Stimulated activated CD4-positive, alpha-beta T cell treated with anti-CD3 and anti-CD28 coated beads, Interleukin-2, amount 100 ng/mL, for 4 hours (primary cell): ENCODE measurements around the gene CHST10.
"Not testable (repeated sequence)": the region's sequence is repeated elsewhere in the genome, so short reads cannot be mapped to it uniquely, and the experiment has no call there.

ENCODE experiments used
- DNase-seq: peaks from one replicate; pipeline ENCODE4 v3.0.0-alpha.2; 2020; ENCODE audit warnings: low read depth

The CHST10 gene, protein sequence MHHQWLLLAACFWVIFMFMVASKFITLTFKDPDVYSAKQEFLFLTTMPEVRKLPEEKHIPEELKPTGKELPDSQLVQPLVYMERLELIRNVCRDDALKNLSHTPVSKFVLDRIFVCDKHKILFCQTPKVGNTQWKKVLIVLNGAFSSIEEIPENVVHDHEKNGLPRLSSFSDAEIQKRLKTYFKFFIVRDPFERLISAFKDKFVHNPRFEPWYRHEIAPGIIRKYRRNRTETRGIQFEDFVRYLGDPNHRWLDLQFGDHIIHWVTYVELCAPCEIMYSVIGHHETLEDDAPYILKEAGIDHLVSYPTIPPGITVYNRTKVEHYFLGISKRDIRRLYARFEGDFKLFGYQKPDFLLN

GRCh38 chr2:100416935-100417710 lies at the start of gene CHST10:
CHST10 (minus strand) TSS chr2:100417668; CDS start chr2:100406675, 10,993 bp downstream.
- DNase-seq: peak; percentile 48

- DNase-seq: no peak
These were observed 43.5 kb upstream of the CHST10 start for GRCh38 chr2:100460904-100461530.

DNA sequence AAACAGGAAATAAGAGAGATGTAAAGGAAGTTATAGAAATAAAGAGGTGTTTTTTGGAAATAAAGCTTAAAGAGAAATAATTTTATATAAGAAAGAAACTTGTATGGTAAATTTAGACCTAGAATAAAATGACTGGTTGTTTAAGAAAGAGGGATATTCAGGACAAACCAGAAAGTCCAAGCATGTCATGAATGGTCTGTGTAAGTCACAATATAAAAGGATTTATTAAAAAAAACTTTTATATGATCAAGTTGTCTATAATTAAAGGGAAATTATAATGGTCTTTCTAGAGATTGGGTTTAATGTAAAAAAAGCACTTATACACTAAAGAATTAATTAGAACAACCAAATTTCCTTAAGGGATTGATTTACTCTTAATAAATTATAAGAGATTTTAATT lies 38.9 kb upstream of the CHST10 start:
- DNase-seq: not testable (repeated sequence)

- DNase-seq: no peak
These were observed 36.4 kb upstream of the CHST10 start for GRCh38 chr2:100453853-100454252.

DNA sequence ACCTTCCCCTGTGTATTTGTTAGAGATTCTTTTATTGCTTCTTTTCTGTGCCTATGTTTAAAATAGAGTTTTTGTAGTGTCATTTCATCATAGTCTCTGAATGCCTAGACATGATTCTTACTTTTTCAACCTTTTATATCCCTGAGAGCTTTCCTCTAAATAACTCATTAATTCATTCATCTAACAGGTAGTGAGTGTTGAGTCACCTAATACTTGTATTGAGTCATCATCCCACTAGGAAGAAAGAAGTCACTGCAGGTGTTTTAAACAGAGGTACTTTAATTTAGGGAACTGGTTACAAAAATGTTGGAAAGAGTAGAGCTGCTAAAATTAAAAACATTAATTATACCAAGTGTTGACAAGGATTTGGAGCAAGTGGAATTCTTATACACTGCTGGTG lies 34.3 kb upstream of the CHST10 start:
- DNase-seq: no peak

DNA sequence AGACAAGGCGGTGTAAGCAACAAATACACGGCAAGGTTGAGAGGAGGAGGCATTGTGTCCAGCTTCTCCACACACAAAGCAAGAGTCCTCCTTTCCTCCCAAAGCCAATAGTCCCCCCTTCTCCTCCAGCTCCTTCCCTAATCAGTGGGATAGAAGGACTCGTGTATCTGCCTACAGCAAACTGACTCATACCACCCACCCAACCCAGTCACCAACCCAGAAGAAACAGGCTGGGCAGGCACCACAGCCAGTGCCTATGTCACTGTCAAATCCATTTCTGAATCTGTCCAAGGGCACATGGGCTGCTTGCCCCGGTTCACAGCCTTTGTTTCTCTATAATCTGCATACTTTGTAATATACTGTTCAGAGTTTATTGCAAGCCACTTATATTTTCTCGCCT lies 33.6 kb upstream of the CHST10 start:
- no peak for DNase-seq

DNA sequence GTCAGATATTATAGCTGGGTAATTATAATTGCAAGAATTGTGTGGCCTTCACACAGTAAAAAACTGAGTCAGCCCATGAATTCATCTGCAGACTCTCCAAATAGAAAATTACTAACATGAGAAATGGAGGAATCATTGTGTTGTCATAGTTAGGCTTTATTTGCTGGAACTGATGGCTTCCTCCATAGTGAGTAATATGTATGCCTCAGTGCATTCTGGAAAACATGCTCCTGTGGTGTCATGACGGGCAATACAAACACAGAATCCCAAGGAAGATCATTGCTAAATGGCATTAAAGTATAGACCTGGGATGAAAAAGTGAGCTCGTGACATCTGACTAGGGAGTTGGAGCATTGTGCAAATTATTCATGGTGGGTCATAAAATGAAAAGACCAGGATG lies 29.2 kb upstream of the CHST10 start:
- DNase-seq: no peak

GRCh38 chr2:100437751-100438150 lies 20.3 kb upstream of the CHST10 start:
- no peak for DNase-seq

DNA sequence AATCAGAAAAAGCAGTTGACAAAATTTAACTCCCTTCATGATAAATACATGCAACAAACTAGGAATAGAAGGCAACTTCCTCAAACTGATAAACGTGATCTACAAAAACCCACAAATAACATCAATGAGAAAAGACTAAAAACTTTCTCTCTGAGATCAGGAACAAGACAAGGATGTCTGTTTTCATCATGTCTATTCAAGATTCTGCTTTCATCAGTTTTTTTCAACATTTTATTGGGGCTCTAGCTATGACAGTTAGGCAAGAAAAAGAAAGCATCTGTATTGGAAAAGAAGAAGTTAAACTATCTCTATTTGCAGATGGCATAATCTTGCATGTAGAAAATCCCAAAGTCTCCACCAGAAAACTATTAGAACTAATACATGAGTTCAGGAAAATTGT lies 12.3 kb upstream of the CHST10 start:
- no peak for DNase-seq

- peak; percentile 49 for DNase-seq
These were observed 10.3 kb upstream of the CHST10 start for GRCh38 chr2:100427627-100428258.

DNA sequence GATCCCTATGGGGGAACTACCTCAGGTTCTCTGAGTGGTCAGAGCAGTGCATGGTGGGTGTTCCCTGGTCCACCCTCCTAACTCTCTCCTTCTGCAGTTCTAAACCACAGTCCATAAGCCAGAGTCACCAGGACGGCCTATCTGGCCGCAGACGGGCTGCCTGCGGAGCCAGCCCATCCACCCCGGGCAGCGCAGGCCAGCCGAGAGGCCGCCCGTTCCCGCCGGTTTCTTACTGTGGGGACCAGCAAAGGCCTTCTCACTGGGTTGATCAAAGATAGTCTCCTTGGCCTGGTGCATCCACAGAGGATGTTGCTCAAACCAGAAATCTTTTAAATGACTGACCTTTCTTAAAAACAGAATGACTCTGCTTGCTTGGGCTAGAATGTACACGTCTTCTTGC lies 9.6 kb upstream of the CHST10 start:
- no peak for DNase-seq

- DNase-seq: no peak
These were observed 8.9 kb upstream of the CHST10 start for GRCh38 chr2:100426384-100426720.

DNA sequence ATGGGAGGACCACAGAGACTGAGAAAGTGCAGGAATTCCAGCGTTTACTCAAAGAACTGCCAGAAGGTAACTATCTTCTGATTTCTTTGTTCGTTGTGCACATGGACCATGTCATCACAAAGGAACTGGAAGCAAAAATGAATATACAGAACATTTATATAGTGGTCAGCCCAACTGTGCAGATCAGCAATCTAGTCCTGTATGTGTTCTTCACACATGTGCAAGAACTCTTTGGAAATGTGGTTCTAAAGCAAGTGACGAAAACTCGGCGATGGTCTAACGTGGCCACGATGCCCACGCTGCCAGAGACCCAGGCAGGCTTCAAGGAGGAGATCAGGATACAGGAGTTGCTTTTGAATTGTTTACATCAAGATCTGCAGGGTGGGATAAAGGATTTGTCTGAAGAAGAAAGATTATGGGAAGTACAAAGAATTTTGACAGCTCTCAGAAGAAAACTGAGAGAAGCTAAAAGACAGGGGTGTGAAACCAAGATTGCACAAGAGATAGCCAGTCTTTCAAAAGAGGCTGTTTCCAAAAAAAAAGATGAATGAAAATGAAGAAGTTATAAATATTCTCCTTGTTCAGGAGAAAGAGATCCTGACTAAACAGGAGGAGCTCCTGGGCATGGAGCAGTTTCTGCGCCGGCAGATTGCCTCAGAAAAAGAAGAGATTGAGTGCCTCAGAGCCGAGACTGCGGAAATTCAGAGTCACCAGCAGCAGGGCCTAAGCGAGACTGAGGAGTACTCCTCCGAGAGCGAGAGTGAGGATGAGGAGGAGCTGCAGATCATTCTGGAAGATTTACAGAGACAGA lies 8.3 kb upstream of the CHST10 start:
- DNase-seq: no peak

DNA sequence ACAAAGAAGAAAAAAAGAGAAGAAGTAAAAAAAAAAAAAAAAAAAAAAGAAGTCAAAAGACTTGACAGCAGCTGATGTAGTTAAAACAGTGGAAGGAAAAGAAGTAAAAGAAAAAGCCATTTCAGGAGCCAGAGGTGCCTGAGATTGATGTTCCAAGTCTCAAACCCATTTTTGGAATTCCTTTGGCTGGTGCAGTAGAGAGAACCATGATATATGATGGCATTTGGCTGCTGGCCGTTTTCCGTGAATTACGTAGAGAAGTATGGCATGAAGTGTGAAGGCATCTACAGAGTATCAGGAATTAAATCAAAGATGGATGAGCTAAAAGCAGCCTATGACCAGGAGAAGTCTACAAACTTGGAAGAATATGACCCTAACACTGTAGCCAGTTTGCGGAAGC lies 7.6 kb upstream of the CHST10 start:
- DNase-seq: no peak

DNA sequence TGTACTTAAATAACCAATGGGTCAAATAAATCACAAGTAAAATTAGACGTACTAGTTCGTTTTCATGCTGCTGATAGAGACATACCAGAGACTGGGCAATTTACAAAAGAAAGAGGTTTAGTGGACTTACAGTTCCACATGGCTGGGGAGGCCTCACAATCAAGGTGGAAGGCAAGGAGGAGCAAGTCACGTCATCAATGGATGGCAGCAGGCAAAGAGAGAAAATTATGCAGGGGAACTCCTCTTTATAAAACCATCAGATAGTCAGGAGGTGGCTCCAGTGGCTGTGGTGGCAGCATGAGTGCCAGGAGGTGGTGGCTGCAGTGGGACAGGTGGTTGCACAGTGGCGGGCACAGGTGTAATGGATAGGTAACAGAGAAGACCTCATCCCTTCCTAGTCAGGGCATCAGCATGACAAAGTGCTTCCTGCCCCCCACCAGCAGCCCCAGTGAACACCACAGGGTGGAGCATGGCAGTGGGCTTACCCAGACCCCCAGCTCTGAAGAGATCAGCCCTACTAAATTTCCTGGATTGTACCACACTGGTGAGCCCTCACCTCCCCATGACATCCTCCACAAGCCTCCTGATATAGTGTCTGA lies 6.9 kb upstream of the CHST10 start:
- DNase-seq: no peak

GRCh38 chr2:100423631-100424030 lies 6.2 kb upstream of the CHST10 start:
- no peak for DNase-seq

DNA sequence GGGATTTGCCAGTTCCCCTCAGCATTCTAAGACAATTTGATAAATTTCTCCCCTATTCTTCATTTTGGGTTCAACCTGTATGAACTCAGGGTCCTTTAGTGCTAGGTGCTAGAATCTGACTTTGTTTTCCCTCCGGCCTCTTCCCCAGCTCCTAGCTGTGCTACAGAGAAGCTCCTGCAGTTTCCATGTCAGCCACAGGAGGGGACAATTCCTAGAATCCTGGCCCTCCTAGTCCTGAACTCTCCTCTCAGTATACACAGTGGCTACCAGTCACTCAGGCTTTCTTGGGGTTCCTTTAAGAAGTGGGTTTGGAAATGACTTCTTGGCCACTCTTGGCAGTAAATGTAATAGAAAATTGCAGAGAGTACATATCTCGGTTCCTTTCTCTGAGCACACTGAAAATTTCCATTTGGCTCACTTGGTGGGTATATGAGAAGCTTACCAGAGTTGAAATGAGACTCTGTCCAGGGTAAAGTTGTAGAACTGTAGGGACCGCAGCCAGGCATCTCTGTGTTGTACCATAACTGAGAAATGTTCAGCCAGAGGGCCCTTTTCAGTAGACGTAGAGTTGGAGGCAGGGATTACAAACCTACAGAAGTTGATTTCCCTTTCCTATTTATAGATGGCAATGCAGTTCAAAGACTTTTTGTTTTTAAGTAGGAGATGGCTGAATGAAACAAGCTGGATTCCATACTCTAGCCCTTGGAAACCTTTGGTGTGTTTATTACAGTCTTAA lies 5.0 kb upstream of the CHST10 start:
- DNase-seq: no peak

DNA sequence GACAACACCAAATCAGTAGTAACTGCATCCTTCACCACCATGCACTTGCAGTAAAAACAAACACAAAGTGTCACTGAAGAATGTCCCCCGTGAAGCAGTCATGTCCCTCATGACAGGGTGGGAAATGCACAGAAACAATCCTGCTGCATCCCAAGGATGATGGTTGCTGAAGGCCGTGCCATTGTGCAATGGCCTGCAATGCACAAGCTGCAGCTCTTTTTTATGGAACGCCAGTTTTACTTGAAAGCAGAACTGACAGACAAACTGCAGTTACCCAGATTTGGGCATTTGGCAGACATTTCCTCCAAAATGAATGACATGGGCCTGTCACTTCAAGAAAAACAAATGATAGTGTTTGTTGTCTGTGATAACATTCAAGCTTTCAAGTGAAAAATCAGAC lies 2.4 kb upstream of the CHST10 start:
- DNase-seq: no peak

DNA sequence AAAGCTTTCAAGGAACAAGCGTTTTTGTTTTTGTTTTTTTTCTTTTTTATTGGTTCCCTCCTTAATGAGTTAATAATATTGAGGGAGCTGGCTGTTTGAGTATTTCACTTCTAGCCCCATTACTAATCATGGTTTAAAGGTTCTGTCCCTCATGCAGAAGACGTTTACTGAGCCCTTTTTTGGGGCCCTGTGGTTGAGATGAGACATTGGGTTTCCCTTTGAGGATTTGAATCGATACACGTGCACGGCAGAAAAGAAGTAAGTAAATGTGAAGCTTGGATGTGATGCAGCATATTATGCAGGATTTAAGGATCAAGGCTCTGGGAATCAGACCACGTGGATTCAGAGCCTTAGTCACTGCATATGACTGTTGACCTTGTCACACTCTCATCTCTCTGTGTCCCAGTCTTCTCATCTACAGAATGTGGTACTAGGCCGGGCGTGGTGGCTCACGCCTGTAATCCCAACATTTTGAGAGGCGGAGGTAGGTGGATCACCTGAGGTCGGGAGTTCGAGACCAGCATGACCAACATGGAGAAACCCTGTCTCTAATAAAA lies 1.0 kb upstream of the CHST10 start:
- DNase-seq: no peak

DNA sequence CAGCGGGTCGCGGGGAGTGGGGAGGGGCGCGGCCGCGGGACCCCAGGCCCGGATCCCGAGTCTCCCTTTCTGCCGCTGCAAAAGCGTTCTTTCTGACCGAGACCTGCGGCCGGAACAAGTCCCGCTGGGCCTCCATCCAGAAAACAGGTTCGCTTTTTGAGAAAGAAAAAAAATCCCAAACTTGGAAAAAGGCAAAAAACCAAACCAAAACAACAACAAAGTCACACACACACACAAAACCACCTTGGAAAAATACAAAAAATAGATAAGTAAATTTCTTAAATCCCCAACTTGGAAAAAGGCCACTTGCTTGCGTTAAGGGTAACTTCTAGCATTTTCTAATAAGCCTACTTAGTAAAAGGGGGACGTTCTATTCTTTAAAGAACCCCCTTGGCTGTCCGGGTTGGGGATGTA lies 250 bp upstream of the CHST10 start:
- no peak for DNase-seq
